NCI-H1105 treated with DMSO at 0.1 percent for 48 hours (cell line): ENCODE results near the gene SOX12.
A peak's percentile ranks its signal among the peaks of the same experiment; 100 is the strongest.

Experiments
- DNase-seq: peaks from one replicate; lab custom pipeline; 2025; lab: John Stamatoyannopoulos, UW

The SOX12 gene

GRCh38 chr20:301886-302848 is 23.2 kb upstream of the SOX12 start:
- DNase-seq = no peak

- no peak for DNase-seq
Measured at GRCh38 chr20:305745-306144, 19.6 kb upstream of the SOX12 start.

GRCh38 chr20:308427-309038 is 16.8 kb upstream of the SOX12 start:
- no peak for DNase-seq

GRCh38 chr20:309306-309840 is 16.0 kb upstream of the SOX12 start:
- DNase-seq = no peak

GRCh38 chr20:309841-310644 is 15.3 kb upstream of the SOX12 start:
- DNase-seq = peak; percentile 98

GRCh38 chr20:310645-311044 is 14.7 kb upstream of the SOX12 start:
- DNase-seq = no peak

- DNase-seq = no peak
Measured at GRCh38 chr20:311609-312008, 13.7 kb upstream of the SOX12 start.

- no peak for DNase-seq
Measured at GRCh38 chr20:312067-312466, 13.3 kb upstream of the SOX12 start.

- no peak for DNase-seq
Measured at GRCh38 chr20:312866-313265, 12.5 kb upstream of the SOX12 start.

GRCh38 chr20:313402-313801 is 11.9 kb upstream of the SOX12 start:
- DNase-seq = no peak

- no peak for DNase-seq
Measured at GRCh38 chr20:313948-314347, 11.4 kb upstream of the SOX12 start.

GRCh38 chr20:316316-317068 is 8.9 kb upstream of the SOX12 start:
- no peak for DNase-seq

- DNase-seq = peak; percentile 81
Measured at GRCh38 chr20:324177-325044, 941 bp upstream of the SOX12 start.

GRCh38 chr20:325889-326644 is 715 bp downstream of the SOX12 start:
- DNase-seq = peak; percentile 50

GRCh38 chr20:326645-327185 is 1.4 kb downstream of the SOX12 start:
- peak; percentile 30 for DNase-seq

GRCh38 chr20:327186-328026 is 2.1 kb downstream of the SOX12 start:
- DNase-seq = peak; percentile 88

- DNase-seq = no peak
Measured at GRCh38 chr20:328027-328974, 2.9 kb downstream of the SOX12 start.
